Loucy (cell line): ENCODE results near the gene TANGO6.

ENCODE experiments used
- EZH2phosphoT487 ChIP-seq: fragments of 200-600 bp; IDR thresholded peaks from 2 replicates; pipeline ENCODE4 v1.6.1; 2018; ENCODE audit warnings: antibody characterized with exemption, mild to moderate bottlenecking, moderate library complexity, borderline replicate concordance
- TF ChIP-seq, protein P1 (sequence below): fragments of 200-600 bp; sonication (generic); conservative IDR thresholded peaks from 2 replicates; pipeline ENCODE4 v1.5.1; 2014; ENCODE audit warnings: mild to moderate bottlenecking, antibody characterized with exemption, low read length

DNA sequence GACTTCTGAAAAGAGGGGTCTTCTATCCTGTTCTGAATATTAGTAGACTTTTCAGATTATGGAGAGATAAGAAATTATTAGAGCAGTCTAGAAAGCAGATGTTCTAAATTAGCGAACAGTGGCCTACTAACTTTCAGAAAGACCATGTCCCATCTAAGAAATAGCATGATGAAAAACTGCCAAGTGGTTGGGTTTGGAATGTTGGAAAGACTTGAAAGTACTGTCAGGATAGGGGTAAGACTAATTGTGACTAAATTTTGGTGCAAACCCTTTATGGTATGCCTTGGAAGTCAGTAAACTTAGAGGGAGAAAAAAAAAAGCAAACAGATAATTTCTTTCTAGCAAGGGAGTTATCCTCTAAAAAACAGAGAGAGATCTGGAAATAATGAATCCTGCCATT is 41.1 kb downstream of the TANGO6 start:
- TF ChIP-seq, protein P1, sequence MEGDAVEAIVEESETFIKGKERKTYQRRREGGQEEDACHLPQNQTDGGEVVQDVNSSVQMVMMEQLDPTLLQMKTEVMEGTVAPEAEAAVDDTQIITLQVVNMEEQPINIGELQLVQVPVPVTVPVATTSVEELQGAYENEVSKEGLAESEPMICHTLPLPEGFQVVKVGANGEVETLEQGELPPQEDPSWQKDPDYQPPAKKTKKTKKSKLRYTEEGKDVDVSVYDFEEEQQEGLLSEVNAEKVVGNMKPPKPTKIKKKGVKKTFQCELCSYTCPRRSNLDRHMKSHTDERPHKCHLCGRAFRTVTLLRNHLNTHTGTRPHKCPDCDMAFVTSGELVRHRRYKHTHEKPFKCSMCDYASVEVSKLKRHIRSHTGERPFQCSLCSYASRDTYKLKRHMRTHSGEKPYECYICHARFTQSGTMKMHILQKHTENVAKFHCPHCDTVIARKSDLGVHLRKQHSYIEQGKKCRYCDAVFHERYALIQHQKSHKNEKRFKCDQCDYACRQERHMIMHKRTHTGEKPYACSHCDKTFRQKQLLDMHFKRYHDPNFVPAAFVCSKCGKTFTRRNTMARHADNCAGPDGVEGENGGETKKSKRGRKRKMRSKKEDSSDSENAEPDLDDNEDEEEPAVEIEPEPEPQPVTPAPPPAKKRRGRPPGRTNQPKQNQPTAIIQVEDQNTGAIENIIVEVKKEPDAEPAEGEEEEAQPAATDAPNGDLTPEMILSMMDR: no peak
- no peak for TF ChIP-seq EZH2phosphoT487
